Measurements from ENCODE around the gene SPATA6.
"Not testable (repeated sequence)": the region's sequence is repeated elsewhere in the genome, so short reads cannot be mapped to it uniquely, and the experiment has no call there.

SPATA6 gene

DNA sequence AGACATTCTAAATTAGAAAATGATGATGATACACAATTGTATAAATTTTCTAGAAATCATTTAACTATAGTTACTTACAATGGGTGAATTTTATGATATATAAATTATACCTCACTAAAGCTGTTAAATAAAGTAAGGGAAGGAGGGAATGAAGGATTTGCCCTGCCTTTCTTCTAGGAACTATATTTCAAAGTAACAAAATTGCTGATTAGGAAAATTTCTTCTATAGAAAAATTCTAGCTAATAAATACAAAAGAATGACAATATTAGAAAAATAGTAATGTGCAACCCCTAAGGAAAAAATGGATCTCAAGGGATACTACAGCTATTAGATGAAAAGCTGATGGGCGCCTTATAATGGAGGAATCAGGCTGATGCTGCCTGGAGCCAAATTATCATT, 23.1 kb downstream of the SPATA6 start (continued):
- TF ChIP-seq ISL1 (CRISPR knock-in tag; IDR thresholded peaks at IDR 0.05), result no peak
- no peak for TF ChIP-seq BACH2 (CRISPR knock-in tag; IDR thresholded peaks at IDR 0.05; ENCODE audit: borderline replicate concordance)
- no peak for TF ChIP-seq ZNF70 (CRISPR knock-in tag; IDR thresholded peaks at IDR 0.05)

DNA sequence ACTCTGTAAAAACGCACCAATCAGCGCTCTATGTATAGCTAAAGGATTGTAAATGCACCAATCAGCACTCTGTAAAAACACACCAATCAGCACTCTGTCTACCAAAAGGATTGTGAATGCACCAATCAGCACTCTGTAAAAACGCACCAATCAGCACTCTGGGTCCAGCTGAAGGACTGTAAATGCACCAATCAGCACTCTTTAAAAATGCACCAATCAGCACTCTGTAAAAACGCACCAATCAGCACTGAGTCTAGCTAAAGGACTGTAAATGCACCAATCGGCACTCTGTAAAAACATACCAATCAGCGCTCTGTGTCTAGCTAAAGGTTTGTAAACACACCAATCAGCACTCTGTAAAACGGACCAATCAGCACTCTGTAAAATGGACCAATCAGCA, 27.8 kb downstream of the SPATA6 start:
- ATAC-seq, result not testable (repeated sequence)

DNA sequence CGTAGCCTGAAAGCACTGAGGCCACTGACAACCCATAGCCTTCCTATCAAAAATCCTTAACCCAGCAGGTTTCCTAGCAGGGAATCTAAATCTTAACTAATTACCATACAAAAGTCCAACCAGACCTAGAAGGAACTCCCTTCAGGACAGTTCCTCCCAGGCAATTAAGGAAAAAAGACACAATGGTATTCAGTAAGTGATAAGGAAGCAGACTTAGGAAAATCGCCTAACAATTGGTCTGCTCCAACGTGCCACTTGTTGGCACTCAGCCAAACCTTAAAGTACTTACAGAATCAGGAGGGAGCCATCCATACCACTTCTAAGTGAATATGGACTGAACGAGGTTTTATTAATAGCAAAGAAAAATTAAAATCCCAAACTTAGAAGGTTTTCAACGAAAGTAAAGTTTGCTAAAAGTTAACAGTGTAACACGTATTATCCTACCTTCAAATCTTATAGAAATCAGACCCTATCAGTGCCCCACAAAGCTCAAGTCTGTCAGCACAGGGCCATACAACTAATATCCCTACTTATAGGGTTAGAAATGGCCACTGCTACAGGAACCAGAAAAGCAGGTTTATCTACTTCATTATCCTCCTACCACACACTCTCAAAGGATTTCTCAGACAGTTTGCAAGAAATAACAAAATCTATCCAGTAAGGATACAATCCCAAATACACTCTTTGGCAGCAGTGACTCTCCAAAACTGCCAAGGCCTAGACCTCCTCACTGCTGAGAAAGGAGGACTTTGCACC, 29.0 kb downstream of the SPATA6 start:
- no peak for ATAC-seq

DNA sequence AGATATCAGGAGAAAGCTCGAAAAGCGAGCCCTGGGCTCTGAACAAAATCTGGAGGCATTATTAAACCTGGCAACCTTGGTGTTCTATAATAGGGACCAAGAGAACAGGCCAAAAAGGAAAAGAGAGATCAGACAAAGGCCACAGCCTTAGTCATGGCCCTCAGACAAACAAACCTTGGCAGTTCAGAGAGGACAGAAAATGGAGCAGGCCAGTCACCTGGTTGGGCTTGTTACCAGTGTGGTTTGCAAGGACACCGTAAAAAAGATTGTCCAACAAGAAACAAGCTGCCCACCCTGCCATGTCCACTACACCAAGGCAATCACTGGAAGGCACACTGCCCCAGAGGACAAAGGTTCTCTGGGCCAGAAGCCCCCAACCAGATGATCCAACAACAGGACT, 31.2 kb downstream of the SPATA6 start:
- not testable (repeated sequence) for ATAC-seq

More for the DNA sequence above, 29.0 kb downstream of the SPATA6 start:
- TF ChIP-seq ISL1 (CRISPR knock-in tag; IDR thresholded peaks at IDR 0.05) (no peak), RARB (CRISPR knock-in tag; IDR thresholded peaks at IDR 0.05) (no peak), ESRRG (CRISPR knock-in tag; IDR thresholded peaks at IDR 0.05) (no peak), PPARA (CRISPR knock-in tag; IDR thresholded peaks at IDR 0.05; ENCODE audit: borderline replicate concordance) (no peak), BACH2 (CRISPR knock-in tag; IDR thresholded peaks at IDR 0.05; ENCODE audit: borderline replicate concordance) (no peak), ARNTL (CRISPR knock-in tag; IDR thresholded peaks at IDR 0.05; ENCODE audit: borderline replicate concordance, low read depth) (no peak), ZFP3 (CRISPR knock-in tag; IDR thresholded peaks at IDR 0.05) (no peak), ZNF8 (CRISPR knock-in tag; IDR thresholded peaks at IDR 0.05) (no peak), GLIS3 (CRISPR knock-in tag; IDR thresholded peaks at IDR 0.05) (no peak)
- TF ChIP-seq, protein P1, sequence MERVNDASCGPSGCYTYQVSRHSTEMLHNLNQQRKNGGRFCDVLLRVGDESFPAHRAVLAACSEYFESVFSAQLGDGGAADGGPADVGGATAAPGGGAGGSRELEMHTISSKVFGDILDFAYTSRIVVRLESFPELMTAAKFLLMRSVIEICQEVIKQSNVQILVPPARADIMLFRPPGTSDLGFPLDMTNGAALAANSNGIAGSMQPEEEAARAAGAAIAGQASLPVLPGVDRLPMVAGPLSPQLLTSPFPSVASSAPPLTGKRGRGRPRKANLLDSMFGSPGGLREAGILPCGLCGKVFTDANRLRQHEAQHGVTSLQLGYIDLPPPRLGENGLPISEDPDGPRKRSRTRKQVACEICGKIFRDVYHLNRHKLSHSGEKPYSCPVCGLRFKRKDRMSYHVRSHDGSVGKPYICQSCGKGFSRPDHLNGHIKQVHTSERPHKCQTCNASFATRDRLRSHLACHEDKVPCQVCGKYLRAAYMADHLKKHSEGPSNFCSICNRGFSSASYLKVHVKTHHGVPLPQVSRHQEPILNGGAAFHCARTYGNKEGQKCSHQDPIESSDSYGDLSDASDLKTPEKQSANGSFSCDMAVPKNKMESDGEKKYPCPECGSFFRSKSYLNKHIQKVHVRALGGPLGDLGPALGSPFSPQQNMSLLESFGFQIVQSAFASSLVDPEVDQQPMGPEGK (CRISPR knock-in tag; IDR thresholded peaks at IDR 0.05; ENCODE audit: borderline replicate concordance), result no peak
- TF ChIP-seq, protein P2, sequence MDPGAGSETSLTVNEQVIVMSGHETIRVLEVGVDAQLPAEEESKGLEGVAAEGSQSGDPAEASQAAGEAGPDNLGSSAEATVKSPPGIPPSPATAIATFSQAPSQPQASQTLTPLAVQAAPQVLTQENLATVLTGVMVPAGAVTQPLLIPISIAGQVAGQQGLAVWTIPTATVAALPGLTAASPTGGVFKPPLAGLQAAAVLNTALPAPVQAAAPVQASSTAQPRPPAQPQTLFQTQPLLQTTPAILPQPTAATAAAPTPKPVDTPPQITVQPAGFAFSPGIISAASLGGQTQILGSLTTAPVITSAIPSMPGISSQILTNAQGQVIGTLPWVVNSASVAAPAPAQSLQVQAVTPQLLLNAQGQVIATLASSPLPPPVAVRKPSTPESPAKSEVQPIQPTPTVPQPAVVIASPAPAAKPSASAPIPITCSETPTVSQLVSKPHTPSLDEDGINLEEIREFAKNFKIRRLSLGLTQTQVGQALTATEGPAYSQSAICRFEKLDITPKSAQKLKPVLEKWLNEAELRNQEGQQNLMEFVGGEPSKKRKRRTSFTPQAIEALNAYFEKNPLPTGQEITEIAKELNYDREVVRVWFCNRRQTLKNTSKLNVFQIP (CRISPR knock-in tag; IDR thresholded peaks at IDR 0.05; ENCODE audit: borderline replicate concordance, low read depth), result no peak
- TF ChIP-seq, protein P3, sequence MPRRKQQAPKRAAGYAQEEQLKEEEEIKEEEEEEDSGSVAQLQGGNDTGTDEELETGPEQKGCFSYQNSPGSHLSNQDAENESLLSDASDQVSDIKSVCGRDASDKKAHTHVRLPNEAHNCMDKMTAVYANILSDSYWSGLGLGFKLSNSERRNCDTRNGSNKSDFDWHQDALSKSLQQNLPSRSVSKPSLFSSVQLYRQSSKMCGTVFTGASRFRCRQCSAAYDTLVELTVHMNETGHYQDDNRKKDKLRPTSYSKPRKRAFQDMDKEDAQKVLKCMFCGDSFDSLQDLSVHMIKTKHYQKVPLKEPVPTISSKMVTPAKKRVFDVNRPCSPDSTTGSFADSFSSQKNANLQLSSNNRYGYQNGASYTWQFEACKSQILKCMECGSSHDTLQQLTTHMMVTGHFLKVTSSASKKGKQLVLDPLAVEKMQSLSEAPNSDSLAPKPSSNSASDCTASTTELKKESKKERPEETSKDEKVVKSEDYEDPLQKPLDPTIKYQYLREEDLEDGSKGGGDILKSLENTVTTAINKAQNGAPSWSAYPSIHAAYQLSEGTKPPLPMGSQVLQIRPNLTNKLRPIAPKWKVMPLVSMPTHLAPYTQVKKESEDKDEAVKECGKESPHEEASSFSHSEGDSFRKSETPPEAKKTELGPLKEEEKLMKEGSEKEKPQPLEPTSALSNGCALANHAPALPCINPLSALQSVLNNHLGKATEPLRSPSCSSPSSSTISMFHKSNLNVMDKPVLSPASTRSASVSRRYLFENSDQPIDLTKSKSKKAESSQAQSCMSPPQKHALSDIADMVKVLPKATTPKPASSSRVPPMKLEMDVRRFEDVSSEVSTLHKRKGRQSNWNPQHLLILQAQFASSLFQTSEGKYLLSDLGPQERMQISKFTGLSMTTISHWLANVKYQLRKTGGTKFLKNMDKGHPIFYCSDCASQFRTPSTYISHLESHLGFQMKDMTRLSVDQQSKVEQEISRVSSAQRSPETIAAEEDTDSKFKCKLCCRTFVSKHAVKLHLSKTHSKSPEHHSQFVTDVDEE (CRISPR knock-in tag; IDR thresholded peaks at IDR 0.05), result no peak
- TF ChIP-seq, protein P4, sequence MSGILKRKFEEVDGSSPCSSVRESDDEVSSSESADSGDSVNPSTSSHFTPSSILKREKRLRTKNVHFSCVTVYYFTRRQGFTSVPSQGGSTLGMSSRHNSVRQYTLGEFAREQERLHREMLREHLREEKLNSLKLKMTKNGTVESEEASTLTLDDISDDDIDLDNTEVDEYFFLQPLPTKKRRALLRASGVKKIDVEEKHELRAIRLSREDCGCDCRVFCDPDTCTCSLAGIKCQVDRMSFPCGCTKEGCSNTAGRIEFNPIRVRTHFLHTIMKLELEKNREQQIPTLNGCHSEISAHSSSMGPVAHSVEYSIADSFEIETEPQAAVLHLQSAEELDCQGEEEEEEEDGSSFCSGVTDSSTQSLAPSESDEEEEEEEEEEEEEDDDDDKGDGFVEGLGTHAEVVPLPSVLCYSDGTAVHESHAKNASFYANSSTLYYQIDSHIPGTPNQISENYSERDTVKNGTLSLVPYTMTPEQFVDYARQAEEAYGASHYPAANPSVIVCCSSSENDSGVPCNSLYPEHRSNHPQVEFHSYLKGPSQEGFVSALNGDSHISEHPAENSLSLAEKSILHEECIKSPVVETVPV (CRISPR knock-in tag; IDR thresholded peaks at IDR 0.05), result no peak

DNA sequence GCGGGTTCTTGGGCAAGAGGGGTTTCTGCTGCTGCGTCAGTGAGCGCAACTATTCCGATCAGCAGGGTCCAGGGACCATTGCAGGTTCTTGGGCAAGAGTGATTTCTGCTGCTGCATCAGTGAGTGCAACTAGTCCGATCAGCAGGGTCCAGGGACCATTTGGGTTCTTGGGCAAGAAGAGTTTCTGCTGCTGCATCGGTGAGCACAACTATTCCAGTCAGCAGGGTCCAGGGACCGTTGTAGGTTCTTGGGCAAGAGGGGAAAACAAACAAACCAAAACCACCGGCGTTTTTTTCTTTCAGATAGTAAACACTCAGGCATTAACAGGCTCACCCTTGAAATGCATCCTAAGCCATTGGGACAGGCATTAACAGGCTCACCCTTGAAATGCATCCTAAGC, 32.6 kb downstream of the SPATA6 start:
- ATAC-seq, result no peak
- no peak for TF ChIP-seq CSDC2 (CRISPR knock-in tag; IDR thresholded peaks at IDR 0.05)
- no peak for TF ChIP-seq RARB (CRISPR knock-in tag; IDR thresholded peaks at IDR 0.05)
- no peak for TF ChIP-seq ISL1 (CRISPR knock-in tag; IDR thresholded peaks at IDR 0.05)
- TF ChIP-seq, protein P2 (CRISPR knock-in tag; IDR thresholded peaks at IDR 0.05; ENCODE audit: borderline replicate concordance, low read depth), result no peak
- TF ChIP-seq, protein P3 (CRISPR knock-in tag; IDR thresholded peaks at IDR 0.05), result no peak
- TF ChIP-seq ZNF8 (CRISPR knock-in tag; IDR thresholded peaks at IDR 0.05), result no peak
- TF ChIP-seq ESRRG (CRISPR knock-in tag; IDR thresholded peaks at IDR 0.05), result no peak
- TF ChIP-seq ZNF70 (CRISPR knock-in tag; IDR thresholded peaks at IDR 0.05), result no peak
- TF ChIP-seq BACH2 (CRISPR knock-in tag; IDR thresholded peaks at IDR 0.05; ENCODE audit: borderline replicate concordance), result no peak
- no peak for TF ChIP-seq TCF4 (CRISPR knock-in tag; IDR thresholded peaks at IDR 0.05; ENCODE audit: borderline replicate concordance)
- TF ChIP-seq ZNF565 (CRISPR knock-in tag; conservative IDR thresholded peaks at IDR 0.05; ENCODE audit: low read depth), result no peak
- TF ChIP-seq TOX (CRISPR knock-in tag; IDR thresholded peaks at IDR 0.05; ENCODE audit: borderline replicate concordance), result no peak
- no peak for TF ChIP-seq PPARA (CRISPR knock-in tag; IDR thresholded peaks at IDR 0.05; ENCODE audit: borderline replicate concordance)
- TF ChIP-seq ZC3H10 (CRISPR knock-in tag; IDR thresholded peaks at IDR 0.05), result no peak
- TF ChIP-seq ZFP30 (CRISPR knock-in tag; IDR thresholded peaks at IDR 0.05), result no peak
- TF ChIP-seq GLIS3 (CRISPR knock-in tag; IDR thresholded peaks at IDR 0.05), result no peak

Data from SK-N-SH treated with all-trans-retinoic acid at 6 μM for 48 hours (cell line).